Fibroblast of the aortic adventitia (primary cell): ENCODE measurements around the gene FXYD1. TPM values are rescaled to one million over a fixed set of nuclear protein-coding genes. Genes with fewer than 3 reads are reported as not detected.

Experiments used
- DNase-seq: peaks from one replicate; pipeline ENCODE4 v3.0.0-alpha.2; 2010; ENCODE audit warnings: low read depth
- H3K4me3 ChIP-seq: 2 replicates; pipeline ENCODE4 v1.5.1; 2011; ENCODE audit warnings: low read depth, mild to moderate bottlenecking, control low read depth, low read length, moderate library complexity
- total RNA-seq: library from RNA; depleted of rRNA; stranded (reverse); fragments of >200 nt; gene quantifications from 2 replicates; pipeline ENCODE4 v1.2.3, GENCODE V29; 2012; ENCODE audit warnings: low replicate concordance
- TF ChIP-seq, protein P1 (sequence below): IDR thresholded peaks from 2 replicates; pipeline ENCODE4 v1.5.1; 2011; ENCODE audit warnings: mild to moderate bottlenecking, low read length, control low read depth, inconsistent platforms; ENCODE audit not compliant: insufficient read depth

The FXYD1 gene
- total RNA-seq, 1 donor, result 6.5 TPM

DNA sequence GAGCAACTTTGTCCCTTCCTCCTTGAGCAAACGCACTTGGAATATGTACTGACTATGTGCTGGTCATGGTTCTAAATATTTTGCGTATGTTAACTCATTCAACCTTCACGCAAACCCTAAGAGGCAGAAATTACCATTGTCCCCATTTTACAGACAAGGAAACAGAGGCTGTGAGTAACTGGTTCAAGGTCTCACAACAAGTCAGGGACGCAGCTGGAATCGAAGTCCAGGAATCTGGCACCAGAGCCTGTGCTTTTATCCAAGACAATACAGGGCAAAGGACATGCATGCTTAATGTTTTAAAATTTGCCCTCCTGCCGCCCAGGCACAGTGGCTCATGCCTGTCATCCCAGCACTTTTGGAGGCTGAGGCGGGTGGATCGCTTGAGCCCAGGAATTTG is 21.0 kb downstream of the FXYD1 start:
- TF ChIP-seq, protein P1, sequence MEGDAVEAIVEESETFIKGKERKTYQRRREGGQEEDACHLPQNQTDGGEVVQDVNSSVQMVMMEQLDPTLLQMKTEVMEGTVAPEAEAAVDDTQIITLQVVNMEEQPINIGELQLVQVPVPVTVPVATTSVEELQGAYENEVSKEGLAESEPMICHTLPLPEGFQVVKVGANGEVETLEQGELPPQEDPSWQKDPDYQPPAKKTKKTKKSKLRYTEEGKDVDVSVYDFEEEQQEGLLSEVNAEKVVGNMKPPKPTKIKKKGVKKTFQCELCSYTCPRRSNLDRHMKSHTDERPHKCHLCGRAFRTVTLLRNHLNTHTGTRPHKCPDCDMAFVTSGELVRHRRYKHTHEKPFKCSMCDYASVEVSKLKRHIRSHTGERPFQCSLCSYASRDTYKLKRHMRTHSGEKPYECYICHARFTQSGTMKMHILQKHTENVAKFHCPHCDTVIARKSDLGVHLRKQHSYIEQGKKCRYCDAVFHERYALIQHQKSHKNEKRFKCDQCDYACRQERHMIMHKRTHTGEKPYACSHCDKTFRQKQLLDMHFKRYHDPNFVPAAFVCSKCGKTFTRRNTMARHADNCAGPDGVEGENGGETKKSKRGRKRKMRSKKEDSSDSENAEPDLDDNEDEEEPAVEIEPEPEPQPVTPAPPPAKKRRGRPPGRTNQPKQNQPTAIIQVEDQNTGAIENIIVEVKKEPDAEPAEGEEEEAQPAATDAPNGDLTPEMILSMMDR, result no peak
- no peak for DNase-seq
- H3K4me3 ChIP-seq, result no peak overlapping the region

DNA sequence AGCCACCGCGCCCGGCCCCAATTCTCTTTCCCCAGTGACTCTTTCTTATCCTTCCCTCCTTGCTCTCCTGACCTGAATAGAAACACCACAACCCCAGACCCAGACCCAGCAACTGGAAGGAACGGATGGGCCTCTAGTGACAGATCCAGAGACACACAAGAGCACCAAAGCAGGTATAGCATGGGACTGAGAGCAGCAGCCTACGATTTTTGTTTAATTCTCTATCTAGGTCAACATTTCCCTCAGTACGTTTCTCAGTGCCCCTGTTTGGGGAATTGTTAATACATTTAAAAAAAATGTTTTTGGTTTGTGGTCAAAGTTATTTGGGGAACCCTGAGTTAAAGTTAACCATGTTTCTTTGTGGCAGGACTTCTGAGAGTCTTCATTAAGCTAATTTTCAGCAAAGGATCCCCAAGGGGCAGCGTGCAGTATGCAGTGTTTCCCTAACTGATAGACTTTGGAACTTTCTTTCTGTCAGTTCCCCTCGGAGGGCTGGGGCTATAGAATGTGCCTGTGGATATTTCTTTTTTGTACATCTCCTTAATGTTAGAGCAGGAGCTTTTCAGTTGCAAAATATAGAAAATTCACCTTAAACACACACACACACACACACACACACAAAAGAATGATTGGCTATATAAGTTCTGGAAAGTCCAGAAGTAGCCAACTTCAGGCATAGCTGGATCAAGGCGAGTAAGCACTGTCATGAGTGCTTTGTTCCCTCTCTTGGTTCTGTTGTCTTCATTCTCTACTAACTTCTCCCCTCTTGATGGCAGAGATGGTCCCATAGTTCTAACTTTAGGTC is 22.2 kb downstream of the FXYD1 start:
- TF ChIP-seq, protein P1, result no peak
- H3K4me3 ChIP-seq, result no peak overlapping the region
- DNase-seq, result no peak

DNA sequence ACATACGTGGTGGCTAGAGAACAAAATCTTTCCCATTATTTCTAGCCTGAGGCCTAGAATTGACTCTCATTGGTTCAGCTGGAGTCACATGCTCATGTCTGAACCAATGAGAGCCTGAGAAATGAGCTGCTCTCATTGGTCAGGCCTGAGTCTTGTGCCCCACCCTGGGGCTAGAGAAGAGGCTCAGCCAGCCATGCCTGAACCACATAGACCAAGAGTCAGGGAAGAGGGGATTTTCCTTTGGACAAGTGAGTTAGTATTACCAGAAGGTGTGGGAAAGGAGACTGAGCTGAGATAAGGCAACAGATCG is 22.8 kb downstream of the FXYD1 start:
- TF ChIP-seq, protein P1, result no peak
- H3K4me3 ChIP-seq, result no peak overlapping the region
- DNase-seq, result no peak

DNA sequence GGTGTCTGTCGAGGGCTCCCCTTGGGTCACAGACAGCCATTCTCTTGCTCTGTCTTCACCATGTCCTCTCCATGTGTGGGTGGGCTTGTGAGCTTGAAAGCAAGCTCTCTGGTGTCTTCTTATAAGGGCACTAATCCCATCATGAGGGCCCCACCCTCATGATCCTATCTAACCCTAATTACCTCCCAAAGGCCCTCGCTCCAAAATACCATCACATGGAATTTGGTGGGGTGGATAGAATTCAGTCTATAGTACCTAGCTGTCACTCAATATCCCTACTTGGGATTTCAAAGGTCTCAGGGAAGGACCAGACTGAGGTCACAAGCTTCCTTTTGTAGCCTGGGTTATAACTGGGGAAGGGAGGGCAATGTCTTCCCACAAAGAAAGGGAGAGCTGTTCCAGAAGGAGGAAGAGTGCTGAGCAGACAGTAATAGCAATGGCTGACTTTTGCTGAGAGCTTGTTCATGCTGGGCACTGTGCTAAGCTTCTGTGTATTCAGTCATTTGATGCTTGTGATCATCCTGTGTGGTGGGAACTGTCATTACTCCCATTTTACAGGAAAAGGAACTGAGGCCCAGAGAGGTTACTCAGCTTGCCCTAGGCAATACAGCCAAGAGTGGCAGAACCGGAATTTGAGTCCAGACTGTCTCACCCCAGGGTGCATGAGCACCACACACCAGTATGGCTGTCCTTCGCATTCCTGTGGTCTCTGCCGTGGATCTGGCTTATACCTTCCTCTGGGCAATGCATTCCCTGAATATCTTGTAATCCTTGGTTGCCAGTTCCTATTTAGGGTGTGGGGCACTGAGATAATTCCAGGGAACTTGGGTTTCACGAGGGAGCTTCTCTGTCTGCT is 24.1 kb downstream of the FXYD1 start:
- TF ChIP-seq, protein P1, result no peak
- H3K4me3 ChIP-seq, result no peak overlapping the region
- DNase-seq, result no peak

DNA sequence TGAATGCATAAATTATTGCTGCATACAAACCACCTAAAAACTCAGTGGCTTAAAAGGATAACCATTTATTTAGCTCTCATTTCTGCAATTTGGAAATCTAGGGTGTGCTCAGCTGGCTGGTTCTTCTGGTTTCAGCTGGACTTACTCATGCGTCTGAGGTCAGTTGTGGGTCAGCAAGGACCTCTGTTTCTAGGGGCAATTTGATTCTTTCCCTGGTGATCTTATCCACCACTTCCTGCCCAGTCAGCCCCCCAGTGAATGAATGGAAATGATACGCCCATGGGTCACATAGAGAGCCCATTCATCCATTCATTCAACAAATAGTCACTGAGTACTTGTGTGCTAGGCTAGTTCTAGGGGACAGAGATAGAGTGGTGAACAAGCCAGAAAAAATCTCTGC is 25.8 kb downstream of the FXYD1 start:
- TF ChIP-seq, protein P1, result no peak
- no peak overlapping the region for H3K4me3 ChIP-seq
- no peak for DNase-seq

DNA sequence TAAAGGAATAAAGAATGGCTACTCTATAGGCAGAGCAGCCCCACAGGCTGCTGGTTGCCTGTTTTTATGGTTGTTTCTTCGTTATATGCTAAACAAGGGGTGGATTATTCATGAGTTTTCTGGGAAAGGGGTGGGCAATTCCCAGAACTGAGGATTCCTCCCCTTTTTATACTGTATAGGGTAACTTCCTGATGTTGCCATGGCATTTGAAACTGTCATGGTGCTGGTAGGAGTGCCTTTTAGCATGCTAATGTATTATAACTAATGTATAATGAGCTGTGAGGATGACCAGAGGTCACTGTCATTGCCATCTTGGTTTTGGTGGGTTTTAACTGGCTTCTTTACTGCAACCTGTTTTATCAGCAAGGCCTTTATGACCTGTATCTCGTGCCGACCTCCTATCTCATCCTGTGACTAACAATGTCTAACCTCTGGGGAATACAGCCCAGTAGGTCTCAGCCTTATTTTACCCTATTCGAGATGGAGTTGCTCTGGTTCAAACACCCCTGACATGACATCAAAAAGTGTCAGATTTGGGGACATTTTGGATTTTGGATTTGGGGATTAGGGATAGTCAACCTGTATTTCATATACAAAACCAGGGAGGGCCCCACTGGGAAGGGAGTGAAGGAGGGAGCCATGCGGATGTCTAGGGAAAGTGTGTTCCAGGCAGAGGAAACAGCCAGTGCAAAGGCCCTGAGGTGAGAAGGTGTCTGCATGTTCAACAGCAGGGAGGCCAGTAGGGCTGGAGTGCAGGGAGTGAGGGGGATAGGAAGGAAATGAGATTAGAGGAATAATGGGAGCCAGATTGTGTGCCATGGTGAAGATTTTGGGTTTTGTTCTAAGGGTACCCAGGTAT is 26.8 kb downstream of the FXYD1 start:
- TF ChIP-seq, protein P1, result no peak
- DNase-seq, result no peak
- H3K4me3 ChIP-seq, result no peak overlapping the region
